RWPE2 (cell line): Measurements from ENCODE around the gene TRERF1.

Source experiments
- ATAC-seq: fragments of 200-7000 bp; cut with Tn5 transposase; 3 replicates; pipeline ENCODE4 v1.9.1; 2021; ENCODE audit warnings: low read depth
- DNase-seq: peaks from one replicate; pipeline ENCODE4 v3.0.0-alpha.2; 2020; ENCODE audit warnings: low spot score
- H3K27ac ChIP-seq: fragments of 450-650 bp; 2 replicates; pipeline ENCODE4 v1.5.1; 2017; ENCODE audit warnings: mild to moderate bottlenecking; ENCODE audit not compliant: poor library complexity, severe bottlenecking
- H3K27me3 ChIP-seq: fragments of 250-450 bp; sonication (Bioruptor Pico); 2 replicates; pipeline ENCODE4 v1.5.1; 2021; ENCODE audit warnings: mild to moderate bottlenecking, moderate library complexity; ENCODE audit not compliant: insufficient read depth, poor library complexity, severe bottlenecking
- H3K36me3 ChIP-seq: fragments of 250-450 bp; sonication (Bioruptor Pico); 2 replicates; pipeline ENCODE4 v1.5.1; 2020; ENCODE audit warnings: low read depth, mild to moderate bottlenecking, moderate library complexity
- H3K4me1 ChIP-seq: fragments of 250-450 bp; sonication (Bioruptor Pico); 2 replicates; pipeline ENCODE4 v1.5.1; 2021; ENCODE audit warnings: mild to moderate bottlenecking, moderate library complexity; ENCODE audit not compliant: insufficient read depth, poor library complexity, severe bottlenecking
- H3K4me3 ChIP-seq: fragments of 250-450 bp; sonication (Bioruptor Pico); 2 replicates; pipeline ENCODE4 v1.5.1; 2021; ENCODE audit warnings: mild to moderate bottlenecking, moderate library complexity; ENCODE audit not compliant: severe bottlenecking
- H3K9me3 ChIP-seq: fragments of 250-450 bp; sonication (Bioruptor Pico); 2 replicates; pipeline ENCODE4 v1.5.1; 2021; ENCODE audit warnings: mild to moderate bottlenecking, moderate library complexity; ENCODE audit not compliant: severe bottlenecking
- CTCF ChIP-seq: fragments of 450-650 bp; IDR thresholded peaks from one replicate; pipeline ENCODE4 v1.5.1; 2017; ENCODE audit warnings: mild to moderate bottlenecking, moderate library complexity; ENCODE audit not compliant: poor library complexity, severe bottlenecking

TRERF1 gene

GRCh38 chr6:42268016-42268834 lies 183.5 kb downstream of the TRERF1 start:
- Histone ChIP-seq H3K27ac (no peak overlapping the region), H3K4me1 (no peaks in the 10 kb centered on the region), H3K4me3 (no peak overlapping the region), H3K27me3 (no peaks in the 10 kb centered on the region), H3K36me3 (peaks cover 31% of the 10 kb centered on the region), H3K9me3 (no peaks in the 10 kb centered on the region)
- DNase-seq = no peak
- ATAC-seq = no peak
- TF ChIP-seq CTCF = no peak

GRCh38 chr6:42266538-42266937 lies 185.2 kb downstream of the TRERF1 start:
- Histone ChIP-seq H3K9me3 (no peaks in the 10 kb centered on the region), H3K27ac (no peak overlapping the region), H3K4me3 (no peak overlapping the region), H3K36me3 (peaks cover 36% of the 10 kb centered on the region), H3K27me3 (no peaks in the 10 kb centered on the region), H3K4me1 (no peaks in the 10 kb centered on the region)
- no peak for ATAC-seq
- no peak for TF ChIP-seq CTCF
- DNase-seq = no peak

GRCh38 chr6:42264852-42265390 lies 186.8 kb downstream of the TRERF1 start:
- peaks cover 36% of the 10 kb centered on the region for H3K36me3 ChIP-seq
- no peak overlapping the region for H3K27ac ChIP-seq
- no peak for TF ChIP-seq CTCF
- H3K4me3 ChIP-seq = no peak overlapping the region
- H3K4me1 ChIP-seq = no peaks in the 10 kb centered on the region
- ATAC-seq (no peak), DNase-seq (no peak)
- no peaks in the 10 kb centered on the region for H3K27me3 ChIP-seq
- no peaks in the 10 kb centered on the region for H3K9me3 ChIP-seq

DNA sequence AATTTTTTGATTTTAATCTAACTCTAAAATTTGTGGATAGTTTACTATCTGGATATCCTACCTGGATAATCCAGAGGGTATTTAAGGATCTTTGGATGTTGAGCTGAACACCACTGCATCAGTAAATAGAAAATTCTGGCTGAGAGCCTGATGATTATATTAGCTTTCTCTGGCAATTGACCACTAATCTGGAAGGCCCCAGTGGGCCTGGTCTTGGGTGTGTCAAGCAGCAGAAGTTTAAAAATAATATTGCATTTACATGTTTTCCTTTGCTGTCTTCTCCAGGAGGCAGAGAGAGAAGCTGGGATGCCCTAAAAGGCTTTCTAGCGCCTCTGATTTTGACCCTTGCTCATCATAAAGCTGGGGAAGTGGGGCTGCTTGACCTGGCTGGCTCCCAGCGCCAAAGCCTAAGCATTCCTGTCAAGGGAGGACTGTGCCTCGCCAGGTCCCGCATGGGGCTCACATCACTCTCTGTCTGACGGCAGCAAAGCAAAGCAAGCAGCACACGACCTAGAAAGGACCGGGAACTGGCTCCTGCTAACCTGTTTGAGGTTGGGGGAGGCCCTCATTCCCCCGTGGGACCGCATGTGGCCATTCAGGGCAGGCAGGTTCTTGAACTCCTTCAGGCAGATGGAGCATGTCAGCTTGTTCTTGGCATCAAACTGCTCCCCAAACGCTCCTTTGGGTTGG lies 187.4 kb downstream of the TRERF1 start:
- Histone ChIP-seq H3K27ac (no peak overlapping the region), H3K4me1 (no peaks in the 10 kb centered on the region), H3K27me3 (no peaks in the 10 kb centered on the region), H3K36me3 (peaks cover 31% of the 10 kb centered on the region), H3K9me3 (no peaks in the 10 kb centered on the region), H3K4me3 (no peak overlapping the region)
- no peak for TF ChIP-seq CTCF
- no peak for ATAC-seq
- DNase-seq = no peak
